ENCODE data around the gene RIN3. TPM values are rescaled to one million over a fixed set of nuclear protein-coding genes. Genes with fewer than 3 reads are reported as not detected.

Gene RIN3
- total RNA-seq, 3 donors from 2014 or later, result 10.7 to 19.7 (median 12.1) TPM

DNA sequence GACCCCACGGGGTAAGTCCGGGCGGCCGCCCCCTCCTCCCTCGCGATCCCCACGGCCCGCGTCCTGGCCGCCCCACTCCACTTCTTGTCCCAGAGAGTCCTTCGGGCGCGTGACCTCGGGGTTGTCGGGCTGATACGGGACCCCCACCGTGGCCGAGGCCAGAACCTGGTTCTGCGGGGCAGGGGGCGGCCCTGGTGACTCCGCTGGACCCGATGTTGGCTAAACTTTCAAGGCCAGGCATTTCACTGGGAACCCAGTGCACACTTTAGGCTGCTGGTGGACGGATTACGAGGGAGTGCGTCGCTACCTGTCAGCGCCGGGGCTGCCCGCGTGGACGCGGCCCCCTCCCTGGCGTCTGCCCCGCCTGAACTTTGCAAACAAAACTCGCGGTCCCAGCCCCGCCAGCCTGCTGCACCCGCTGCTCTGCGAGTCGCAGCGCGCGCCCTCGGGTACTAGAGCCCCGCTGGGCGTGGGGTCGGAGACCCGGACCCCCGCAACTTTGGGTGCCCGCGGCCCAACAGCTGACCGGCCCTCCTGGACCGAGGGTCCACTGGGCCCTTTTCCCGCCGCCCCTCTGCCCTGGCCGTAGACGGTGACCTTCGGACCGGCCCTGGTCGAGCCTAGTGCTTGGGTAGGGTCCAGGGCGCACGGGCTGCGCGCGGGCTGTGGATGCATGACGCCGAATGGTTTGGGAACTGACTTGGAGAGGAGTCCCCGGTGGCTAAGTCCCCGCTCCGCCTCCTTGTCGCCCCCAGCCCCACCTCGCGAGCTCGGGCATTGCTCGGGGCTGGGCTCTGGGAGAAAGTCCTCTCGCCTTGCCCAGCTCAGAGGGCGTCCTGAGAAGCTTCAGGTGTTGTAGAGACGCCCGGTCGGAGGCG, 624 bp downstream of the RIN3 start:
- peak overlapping the region; percentile 81 to 97 (median 83) for H3K4me3 ChIP-seq
- intact Hi-C loops (cut with DNase I; ENCODE audit: low total_unique reads), result no loop called here
- H3K4me1 ChIP-seq, result peaks cover 0 to 10% of the 10 kb centered on the region in 2 donors
- no peaks in the 10 kb centered on the region for H3K27me3 ChIP-seq
- H3K9me3 ChIP-seq, result no peaks in the 10 kb centered on the region
- TF ChIP-seq POLR2A (IDR thresholded peaks at IDR 0.05) (no peak), POLR2AphosphoS5 (IDR thresholded peaks at IDR 0.05) (no peak)
- TF ChIP-seq, protein P1, sequence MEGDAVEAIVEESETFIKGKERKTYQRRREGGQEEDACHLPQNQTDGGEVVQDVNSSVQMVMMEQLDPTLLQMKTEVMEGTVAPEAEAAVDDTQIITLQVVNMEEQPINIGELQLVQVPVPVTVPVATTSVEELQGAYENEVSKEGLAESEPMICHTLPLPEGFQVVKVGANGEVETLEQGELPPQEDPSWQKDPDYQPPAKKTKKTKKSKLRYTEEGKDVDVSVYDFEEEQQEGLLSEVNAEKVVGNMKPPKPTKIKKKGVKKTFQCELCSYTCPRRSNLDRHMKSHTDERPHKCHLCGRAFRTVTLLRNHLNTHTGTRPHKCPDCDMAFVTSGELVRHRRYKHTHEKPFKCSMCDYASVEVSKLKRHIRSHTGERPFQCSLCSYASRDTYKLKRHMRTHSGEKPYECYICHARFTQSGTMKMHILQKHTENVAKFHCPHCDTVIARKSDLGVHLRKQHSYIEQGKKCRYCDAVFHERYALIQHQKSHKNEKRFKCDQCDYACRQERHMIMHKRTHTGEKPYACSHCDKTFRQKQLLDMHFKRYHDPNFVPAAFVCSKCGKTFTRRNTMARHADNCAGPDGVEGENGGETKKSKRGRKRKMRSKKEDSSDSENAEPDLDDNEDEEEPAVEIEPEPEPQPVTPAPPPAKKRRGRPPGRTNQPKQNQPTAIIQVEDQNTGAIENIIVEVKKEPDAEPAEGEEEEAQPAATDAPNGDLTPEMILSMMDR (IDR thresholded peaks at IDR 0.05), result no peak
- H3K36me3 ChIP-seq, result no peaks in the 10 kb centered on the region
- DNase-seq (ENCODE audit: low spot score in 2 of 2), result no peak
- peak overlapping the region; percentile 84 to 91 for H3K27ac ChIP-seq

DNA sequence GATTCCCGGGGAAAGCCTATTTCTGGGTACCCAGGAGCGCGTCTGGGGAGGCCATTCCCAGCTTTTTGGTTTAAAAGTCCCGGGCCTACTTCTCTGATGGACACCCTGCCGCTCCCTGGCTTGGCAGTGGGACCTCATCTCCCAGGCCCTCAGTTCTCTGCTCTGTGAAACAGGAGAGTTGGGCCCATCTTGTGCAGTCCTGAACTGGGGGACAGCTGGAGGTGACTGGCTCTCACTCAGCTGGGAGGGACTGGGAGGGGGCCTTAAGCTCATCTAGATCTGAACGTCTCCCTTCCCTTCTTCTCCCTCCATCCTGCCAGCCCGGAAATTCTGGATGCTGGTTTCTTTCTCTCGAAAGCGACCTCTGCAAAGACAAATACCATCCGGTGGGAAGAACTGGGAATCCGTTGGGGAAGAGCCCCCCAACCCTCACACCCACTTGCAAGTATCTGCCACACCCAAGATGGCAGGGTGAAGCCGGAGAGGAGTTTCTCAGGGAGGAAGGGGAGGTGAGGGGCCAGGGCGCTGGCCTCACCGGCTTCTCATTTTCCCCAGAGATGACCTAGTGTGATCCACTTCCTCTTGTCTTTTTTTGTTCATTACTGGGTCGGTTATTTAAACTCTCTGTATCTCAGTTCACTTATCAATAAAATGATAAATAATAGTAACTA, 1.4 kb downstream of the RIN3 start:
- H3K27ac ChIP-seq, result peak overlapping the region; percentile 84 to 91

DNA sequence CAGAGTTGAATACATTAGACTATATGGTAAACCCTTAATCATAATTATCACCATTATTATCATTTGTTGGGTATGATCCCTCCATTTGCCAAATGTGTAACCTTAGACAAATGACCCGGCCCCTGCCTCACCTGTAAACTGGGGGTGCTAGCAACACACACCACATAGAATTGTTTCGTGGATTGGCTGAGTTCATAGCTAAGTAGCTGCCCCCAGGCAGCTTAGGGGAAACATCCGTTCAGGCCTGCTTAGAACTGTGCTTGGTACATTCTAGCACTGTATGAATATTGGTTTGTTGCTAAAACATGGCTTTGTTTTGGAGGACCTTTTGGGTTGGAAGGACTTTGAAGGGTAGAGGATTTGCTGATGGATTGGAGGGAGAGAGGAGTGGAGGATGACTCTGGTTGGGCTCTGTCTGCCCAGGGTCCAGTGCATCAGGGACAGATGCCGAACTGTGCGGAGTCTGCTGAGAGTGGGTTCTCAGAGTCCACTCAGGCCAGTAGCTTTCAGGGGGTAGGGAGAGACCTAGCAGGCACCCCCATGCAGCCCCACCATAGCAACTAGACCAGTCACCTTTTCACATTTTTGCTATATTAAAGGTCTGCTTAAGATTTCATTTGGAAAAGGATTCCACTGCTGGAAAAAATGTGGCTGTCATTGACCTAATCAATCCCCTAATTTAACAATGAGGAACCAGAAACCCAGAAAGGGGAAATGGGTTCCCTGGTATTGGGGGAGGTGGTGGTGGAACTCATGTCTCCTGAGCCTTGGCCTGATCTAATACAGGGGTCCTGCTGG, 2.2 kb downstream of the RIN3 start:
- Histone ChIP-seq H3K27me3 (no peaks in the 10 kb centered on the region), H3K27ac (no peak overlapping the region), H3K9me3 (no peaks in the 10 kb centered on the region), H3K36me3 (no peaks in the 10 kb centered on the region), H3K4me3 (no peak overlapping the region), H3K4me1 (peaks cover 0 to 10% of the 10 kb centered on the region in 2 donors)
- DNase-seq (ENCODE audit: low spot score in 2 of 2), result no peak
- TF ChIP-seq POLR2A (IDR thresholded peaks at IDR 0.05) (no peak), POLR2AphosphoS5 (IDR thresholded peaks at IDR 0.05) (no peak)
- TF ChIP-seq, protein P1 (IDR thresholded peaks at IDR 0.05), result no peak
- intact Hi-C loops (cut with DNase I; ENCODE audit: low total_unique reads), result no loop called here

More for the DNA sequence above, 1.4 kb downstream of the RIN3 start:
- Histone ChIP-seq H3K36me3 (no peaks in the 10 kb centered on the region), H3K27me3 (no peaks in the 10 kb centered on the region), H3K4me3 (peak overlapping the region; percentile 81 to 97 (median 83)), H3K9me3 (no peaks in the 10 kb centered on the region), H3K4me1 (peaks cover 0 to 10% of the 10 kb centered on the region in 2 donors)
- intact Hi-C loops (cut with DNase I; ENCODE audit: low total_unique reads), result no loop called here
- TF ChIP-seq POLR2A (IDR thresholded peaks at IDR 0.05) (no peak), POLR2AphosphoS5 (IDR thresholded peaks at IDR 0.05) (no peak)
- TF ChIP-seq, protein P1 (IDR thresholded peaks at IDR 0.05), result no peak
- DNase-seq (ENCODE audit: low spot score in 2 of 2), result no peak

DNA sequence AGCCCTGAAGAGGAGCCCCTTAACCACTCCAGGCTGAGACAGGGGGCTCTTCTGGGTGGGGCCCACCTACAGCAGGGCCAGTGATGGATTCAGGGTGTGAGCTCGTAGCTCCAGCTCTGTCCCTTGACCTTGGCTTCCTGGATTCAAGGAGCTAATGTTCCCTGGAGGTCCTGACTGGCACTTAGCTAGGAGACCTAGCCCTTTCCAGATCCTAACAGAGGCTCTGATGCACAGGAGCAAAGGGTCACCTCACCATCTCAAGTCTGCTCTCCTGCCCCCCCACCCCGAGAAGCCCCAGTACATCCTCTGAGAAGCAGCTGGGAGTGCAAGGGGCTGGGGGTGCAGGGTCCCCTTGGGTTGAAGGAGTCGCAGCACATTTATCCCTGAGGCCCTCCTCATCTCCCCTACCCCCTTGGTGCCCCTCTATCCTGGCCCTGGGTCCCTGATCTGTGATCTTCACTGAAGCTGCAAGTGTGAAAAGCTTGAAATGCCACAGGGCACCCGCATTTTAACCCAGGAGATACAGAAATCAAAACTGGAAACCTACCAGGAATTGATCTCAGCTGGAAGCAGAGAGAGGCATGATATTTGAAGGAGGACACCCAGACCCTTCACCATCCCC, 2.9 kb downstream of the RIN3 start:
- no peak overlapping the region for H3K27ac ChIP-seq
- TF ChIP-seq, protein P1 (IDR thresholded peaks at IDR 0.05), result no peak
- no peak for TF ChIP-seq POLR2A (IDR thresholded peaks at IDR 0.05)
- intact Hi-C loops (cut with DNase I; ENCODE audit: low total_unique reads), result no loop called here

More for the DNA sequence above, 2.9 kb downstream of the RIN3 start:
- peaks cover 0 to 10% of the 10 kb centered on the region in 2 donors for H3K4me1 ChIP-seq
- no peaks in the 10 kb centered on the region for H3K9me3 ChIP-seq
- H3K4me3 ChIP-seq, result no peak overlapping the region
- no peaks in the 10 kb centered on the region for H3K27me3 ChIP-seq
- H3K36me3 ChIP-seq, result no peaks in the 10 kb centered on the region
- no peak for DNase-seq (ENCODE audit: low spot score in 2 of 2)
